Caco-2 (cell line): ENCODE measurements around the gene ANKRD22. TPM values are rescaled to one million over a fixed set of nuclear protein-coding genes. Genes with fewer than 3 reads are reported as not detected.

Source experiments
- BruUV-seq: library from RNA; stranded (reverse); fragments of 400-500 nt; replicated peaks from 2 replicates; lab custom pipeline; 2021; lab: Mats Ljungman, UMichigan
- CTCF ChIA-PET: fragments of 300-600 bp; sonication (Branson Sonifier 250); formaldehyde crosslinking; loops from one replicate; lab custom pipeline; 2022; ENCODE audit warnings: antibody characterized with exemption; lab: Charles Lee
- POLR2A ChIA-PET: fragments of 300-600 bp; sonication (Branson Sonifier 250); formaldehyde crosslinking; loops from one replicate; lab custom pipeline; 2022; ENCODE audit warnings: antibody characterized with exemption; lab: Charles Lee
- DNase-seq, 2 experiments: peaks; one replicate each; pipeline versions ENCODE4 v3.0.0 to v3.0.0-alpha.2; 2020 to 2022
- H3K27me3 ChIP-seq: replicated peaks from 2 replicates; pipeline ENCODE4 v1.6.0; 2011; ENCODE audit warnings: low read length; ENCODE audit not compliant: control insufficient read depth, insufficient read depth
- H3K36me3 ChIP-seq: 2 replicates; pipeline ENCODE4 v1.5.1; 2011; ENCODE audit warnings: low read length; ENCODE audit not compliant: control insufficient read depth, insufficient read depth
- H3K4me1 ChIP-seq: fragments of 250-450 bp; sonication (Bioruptor Pico); 2 replicates; pipeline ENCODE4 v1.5.1; 2020; ENCODE audit warnings: mild to moderate bottlenecking
- H3K4me3 ChIP-seq: 2 replicates; pipeline ENCODE4 v1.5.1; 2011; ENCODE audit warnings: low read depth, mild to moderate bottlenecking, control low read depth, low read length
- H3K9me3 ChIP-seq: fragments of 250-450 bp; sonication (Bioruptor Pico); 2 replicates; pipeline ENCODE4 v1.5.1; 2020; ENCODE audit warnings: mild to moderate bottlenecking, moderate library complexity
- H3K27ac Mint-ChIP-seq: one replicate; pipeline ENCODE4 v1.8.0; 2022; ENCODE audit warnings: mixed read lengths; ENCODE audit not compliant: unreplicated experiment
- H3K27me3 Mint-ChIP-seq: one replicate; pipeline ENCODE4 v1.8.0; 2022; ENCODE audit warnings: mixed read lengths; ENCODE audit not compliant: insufficient read depth, unreplicated experiment
- H3K36me3 Mint-ChIP-seq: one replicate; pipeline ENCODE4 v1.8.0; 2022; ENCODE audit warnings: mild to moderate bottlenecking, mixed read lengths; ENCODE audit not compliant: insufficient read depth, unreplicated experiment
- H3K4me1 Mint-ChIP-seq: one replicate; pipeline ENCODE4 v1.8.0; 2022; ENCODE audit warnings: low read depth, mixed read lengths; ENCODE audit not compliant: unreplicated experiment
- H3K4me3 Mint-ChIP-seq: one replicate; pipeline ENCODE4 v1.8.0; 2022; ENCODE audit warnings: mild to moderate bottlenecking, moderate library complexity, mixed read lengths; ENCODE audit not compliant: unreplicated experiment
- H3K9me3 Mint-ChIP-seq: one replicate; pipeline ENCODE4 v1.8.0; 2022; ENCODE audit warnings: mixed read lengths; ENCODE audit not compliant: unreplicated experiment
- CTCF ChIP-seq, 2 experiments: fragments of 200-600 bp in 1 of 2; IDR thresholded peaks; 1 replicate in 1 of 2; 2 replicates in 1 of 2; pipeline versions ENCODE4 v1.5.1 to v1.8.0; 2011 to 2022; ENCODE audit warnings: antibody characterized with exemption in 1 of 2, control low read depth in 1 of 2, inconsistent platforms in 1 of 2, low read depth in 1 of 2, low read length in 1 of 2, mild to moderate bottlenecking in 1 of 2, moderate library complexity in 1 of 2; ENCODE audit not compliant: insufficient read depth in 1 of 2, severe bottlenecking in 1 of 2, unreplicated experiment in 1 of 2
- intact Hi-C: fragments of 100-400 bp; cut with micrococcal nuclease; formaldehyde crosslinking; loops from one replicate; pipeline ENCODE4 v1.10.0; 2022; ENCODE audit not compliant: unreplicated experiment
- total RNA-seq: library from RNA; stranded (reverse); gene quantifications from 2 replicates; pipeline ENCODE4 v1.2.3, GENCODE V29; 2022

ANKRD22 gene
- total RNA-seq, 1 experiment from 2014 or later = not detected

GRCh38 chr10:88826388-88826787, 25.3 kb downstream of the ANKRD22 start:
- Histone ChIP-seq H3K4me3 (no peak overlapping the region), H3K27me3 (no peaks in the 10 kb centered on the region), H3K4me1 (0 out of 2 replicates have a peak, but pooled peaks cover 3% of the 10 kb centered on the region), H3K36me3 (no peaks in the 10 kb centered on the region), H3K9me3 (no peaks in the 10 kb centered on the region)
- peaks cover 9% of the 10 kb centered on the region for H3K9me3 Mint-ChIP-seq
- no peaks in the 10 kb centered on the region for H3K27me3 Mint-ChIP-seq
- CTCF ChIA-PET = interaction anchor here (0.6 kb wide), 1 partner anchor 425 kb away, joined by 3 read pairs; the partner anchor contains the start of gene LIPA
- no peak for DNase-seq
- no peaks in the 10 kb centered on the region for H3K36me3 Mint-ChIP-seq
- no peak overlapping the region for H3K27ac Mint-ChIP-seq
- no peaks in the 10 kb centered on the region for H3K4me1 Mint-ChIP-seq
- no peak overlapping the region for H3K4me3 Mint-ChIP-seq
- intact Hi-C loops = no loop called here
- BruUV-seq = no TSS peak
- POLR2A ChIA-PET = no interaction called here
- no peak for TF ChIP-seq CTCF (IDR thresholded peaks at IDR 0.05; ENCODE audit: insufficient read depth in 1 of 2, low read depth in 1 of 2, low read length in 1 of 2, severe bottlenecking in 1 of 2, unreplicated experiment in 1 of 2)

DNA sequence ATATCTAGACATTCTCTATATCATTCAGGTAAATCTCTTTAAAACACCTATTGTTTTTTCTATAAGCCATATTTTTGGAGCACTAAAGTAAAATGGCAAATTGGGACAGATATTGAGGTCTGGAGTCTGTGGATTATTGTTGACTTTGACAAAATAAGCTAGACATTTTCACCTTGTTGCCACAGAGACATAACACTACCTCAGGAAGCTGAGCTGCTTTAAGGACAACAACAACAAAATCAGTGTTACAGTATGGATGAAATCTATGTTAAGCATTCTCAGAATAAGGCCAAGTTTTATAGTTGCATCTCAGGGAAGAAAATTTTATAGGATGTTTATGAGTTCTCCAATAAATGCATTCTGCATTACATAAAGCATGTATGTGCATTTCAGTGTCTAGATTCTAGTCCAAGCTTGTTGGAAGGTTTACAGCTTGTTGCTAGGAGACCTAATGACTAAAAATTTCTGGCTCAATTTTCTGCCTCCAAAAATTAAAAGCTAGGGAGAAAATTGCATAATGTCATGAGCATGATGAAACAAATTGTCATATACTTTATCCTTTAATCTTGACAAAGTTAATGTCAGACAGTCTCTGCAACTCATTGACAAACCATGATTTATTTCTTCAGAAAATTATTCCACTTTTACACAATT, 30.8 kb downstream of the ANKRD22 start:
- H3K4me1 ChIP-seq = 0 out of 2 replicates have a peak, but pooled peaks cover 3% of the 10 kb centered on the region
- intact Hi-C loops = no loop called here
- H3K27me3 ChIP-seq = no peaks in the 10 kb centered on the region
- H3K4me1 Mint-ChIP-seq = no peaks in the 10 kb centered on the region
- no peaks in the 10 kb centered on the region for H3K9me3 ChIP-seq
- ChIA-PET POLR2A (no interaction called here), CTCF (no interaction called here)
- no peaks in the 10 kb centered on the region for H3K36me3 ChIP-seq
- DNase-seq = no peak
- H3K4me3 Mint-ChIP-seq = no peak overlapping the region
- no peaks in the 10 kb centered on the region for H3K36me3 Mint-ChIP-seq
- BruUV-seq = no TSS peak
- no peak for TF ChIP-seq CTCF (IDR thresholded peaks at IDR 0.05; ENCODE audit: insufficient read depth in 1 of 2, low read depth in 1 of 2, low read length in 1 of 2, severe bottlenecking in 1 of 2, unreplicated experiment in 1 of 2)
- H3K4me3 ChIP-seq = no peak overlapping the region
- H3K27ac Mint-ChIP-seq = no peak overlapping the region
- H3K27me3 Mint-ChIP-seq = peaks cover 4% of the 10 kb centered on the region
- H3K9me3 Mint-ChIP-seq = no peaks in the 10 kb centered on the region

- H3K9me3 Mint-ChIP-seq = no peaks in the 10 kb centered on the region
- H3K4me1 ChIP-seq = no peaks in the 10 kb centered on the region
- TF ChIP-seq CTCF (IDR thresholded peaks at IDR 0.05; ENCODE audit: insufficient read depth in 1 of 2, low read depth in 1 of 2, low read length in 1 of 2, severe bottlenecking in 1 of 2, unreplicated experiment in 1 of 2) = no peak
- H3K4me1 Mint-ChIP-seq = no peaks in the 10 kb centered on the region
- no peaks in the 10 kb centered on the region for H3K27me3 ChIP-seq
- no peak overlapping the region for H3K4me3 ChIP-seq
- no peak for DNase-seq
- CTCF ChIA-PET = no interaction called here
- no peaks in the 10 kb centered on the region for H3K36me3 Mint-ChIP-seq
- no TSS peak for BruUV-seq
- H3K36me3 ChIP-seq = no peaks in the 10 kb centered on the region
- H3K27ac Mint-ChIP-seq = no peak overlapping the region
- no peak overlapping the region for H3K4me3 Mint-ChIP-seq
- intact Hi-C loops = no loop called here
- POLR2A ChIA-PET = no interaction called here
- no peaks in the 10 kb centered on the region for H3K9me3 ChIP-seq
- peaks cover 4% of the 10 kb centered on the region for H3K27me3 Mint-ChIP-seq
Measured at GRCh38 chr10:88819290-88819689, 32.4 kb downstream of the ANKRD22 start.
